ENCODE results near the gene DNASE2.

The DNASE2 gene

DNA sequence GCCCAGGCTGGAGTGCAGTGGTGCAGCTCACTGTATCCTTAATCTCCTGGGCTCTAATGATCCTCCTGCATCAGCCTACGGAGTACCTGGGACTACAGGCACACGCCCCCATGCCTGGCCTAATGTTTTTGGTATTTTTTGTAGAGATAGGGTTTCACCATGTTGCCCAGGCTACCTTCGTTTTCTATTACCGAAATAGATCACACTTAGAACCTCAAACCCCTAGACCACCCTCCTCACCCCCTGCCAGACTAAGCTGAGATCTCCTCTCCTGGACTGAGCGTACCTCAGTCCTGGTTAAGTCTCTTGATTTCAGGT, 5.4 kb upstream of the DNASE2 start:
- DNase-seq: no peak

DNA sequence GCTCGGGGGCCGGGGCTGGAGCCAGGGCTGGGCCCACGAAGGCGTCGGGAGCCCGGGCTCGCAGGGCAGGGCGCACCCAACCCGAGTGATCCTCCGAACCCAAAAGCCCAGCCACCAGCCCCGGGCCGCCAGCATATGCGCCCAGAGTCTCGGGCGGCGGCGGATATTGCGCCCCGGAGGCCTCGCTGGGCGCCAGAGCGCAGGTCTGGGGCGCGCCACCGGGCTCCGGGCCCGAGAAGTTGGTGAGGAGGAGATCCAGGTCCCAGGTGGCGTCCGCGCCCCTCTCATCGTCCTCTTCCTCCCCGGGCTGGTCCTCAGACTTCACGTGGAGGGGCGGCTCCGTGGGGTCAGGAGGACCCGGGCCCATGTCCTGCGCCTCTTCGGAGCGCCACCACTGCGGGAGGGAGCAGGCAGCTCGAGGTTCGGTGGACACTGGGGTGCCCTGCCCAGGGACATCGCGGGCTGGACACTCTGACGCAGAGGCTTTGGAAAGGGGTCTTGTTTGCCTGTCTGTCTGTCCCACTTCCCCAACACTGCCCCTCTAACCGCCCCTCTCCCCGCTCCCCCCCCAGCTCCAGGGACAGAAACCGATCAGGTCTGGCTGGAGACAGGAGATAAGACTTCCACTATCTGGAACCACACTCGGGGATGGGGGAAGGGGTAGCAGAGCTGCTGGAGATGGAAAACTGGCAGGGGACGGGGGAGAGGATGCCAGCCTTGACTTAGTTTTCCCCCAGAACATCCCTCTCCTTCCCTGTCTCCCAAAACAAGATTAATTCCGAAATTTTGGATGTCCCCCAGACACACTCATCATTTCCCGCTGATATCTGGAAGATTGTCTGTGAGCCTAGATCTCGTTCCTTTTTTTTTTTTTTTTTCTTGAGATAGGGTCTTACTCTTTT, 4.8 kb upstream of the DNASE2 start:
- DNase-seq: no peak

DNA sequence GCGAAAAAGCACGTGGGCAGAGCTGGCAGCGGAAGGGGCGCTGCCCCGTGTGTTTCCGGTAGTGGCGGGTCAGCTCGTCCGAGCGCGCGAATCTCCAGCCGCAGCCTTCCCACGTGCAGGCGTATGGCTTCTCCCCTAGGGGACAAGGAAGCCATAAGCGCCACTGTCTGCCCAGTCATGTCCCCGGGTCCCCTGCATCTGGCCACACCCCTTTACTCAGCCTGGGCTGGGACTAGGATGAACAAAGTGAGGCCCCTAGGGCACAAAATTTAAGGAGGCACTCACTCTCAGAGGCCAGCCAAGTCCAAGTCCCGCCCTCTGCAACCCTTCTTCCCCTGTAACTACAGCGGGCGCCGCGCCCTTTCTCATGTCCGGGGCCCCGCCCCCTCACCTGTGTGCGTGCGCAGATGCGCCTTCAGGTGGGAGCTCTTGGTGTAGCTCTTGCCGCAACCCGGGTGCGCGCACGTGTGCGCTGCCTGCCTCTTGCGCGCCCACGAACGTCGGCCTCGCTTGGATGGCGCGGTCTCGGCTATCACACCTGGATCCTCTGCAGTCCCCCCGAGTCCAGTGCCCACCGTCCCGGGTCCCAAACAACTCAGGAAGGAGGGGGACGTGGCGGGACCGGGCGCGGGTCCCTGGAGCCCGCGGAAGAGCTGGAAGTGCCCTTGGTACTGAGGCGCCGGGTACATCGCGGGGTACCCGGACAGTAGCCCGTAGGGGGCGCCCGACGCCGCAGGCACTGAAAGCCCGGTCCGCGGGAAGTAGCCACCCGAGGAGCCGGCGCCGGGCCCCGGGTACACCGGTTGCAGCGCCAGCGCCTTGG, 3.9 kb upstream of the DNASE2 start:
- no peak for DNase-seq

DNA sequence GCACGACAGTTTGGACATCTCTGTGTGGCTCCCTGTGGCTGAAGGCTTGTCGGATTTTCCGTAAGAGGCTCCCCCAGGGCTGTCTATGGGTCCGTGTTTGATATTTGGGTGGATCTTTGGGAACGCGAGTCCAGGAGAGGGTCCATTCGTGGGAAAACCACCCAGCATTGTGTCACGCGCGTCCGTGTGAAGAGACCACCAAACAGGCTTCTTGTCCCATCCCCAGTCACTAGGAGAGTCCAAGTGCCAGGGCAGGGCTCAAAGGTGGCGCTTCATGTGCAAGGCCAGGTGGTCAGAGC, 3.3 kb upstream of the DNASE2 start:
- no peak for DNase-seq

DNA sequence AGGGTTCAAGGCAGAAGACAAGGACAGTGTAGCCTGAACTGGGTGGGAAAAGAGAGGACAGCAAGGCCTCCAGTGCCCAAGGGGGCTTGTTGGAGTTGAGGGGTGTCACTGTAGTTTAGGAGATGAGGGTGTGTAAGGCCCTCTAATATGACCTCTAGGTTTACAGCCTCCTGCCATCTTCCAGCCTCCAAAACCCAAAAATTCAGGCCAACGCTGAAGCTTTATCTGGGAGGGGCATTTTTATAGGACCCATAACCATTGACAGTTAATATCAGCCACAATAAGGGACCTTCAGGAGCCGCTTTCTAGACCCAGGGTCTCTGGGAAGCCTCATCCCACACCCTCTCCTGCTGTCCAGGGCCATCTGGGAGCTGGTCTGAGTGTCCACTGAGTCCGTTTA, 3.0 kb upstream of the DNASE2 start:
- no peak for DNase-seq

DNA sequence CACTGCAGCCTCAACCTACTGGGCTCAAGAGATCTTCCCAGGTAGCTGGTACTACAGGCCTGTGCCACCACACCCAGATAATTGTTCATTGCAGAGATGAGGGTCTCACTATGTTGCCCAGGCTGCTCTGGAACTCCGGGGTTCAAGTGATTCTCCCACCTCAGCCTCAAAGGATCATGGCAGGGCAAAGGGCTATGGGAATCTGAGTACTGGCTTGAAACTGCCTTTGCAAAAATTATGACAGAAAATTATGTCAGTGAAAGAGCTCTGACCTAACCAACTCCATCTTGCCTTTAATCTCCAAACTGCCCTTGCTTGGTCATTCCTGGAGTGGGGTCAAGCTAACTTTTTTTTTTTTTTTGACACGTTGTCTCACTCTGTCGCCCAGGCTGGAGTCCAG, 1.3 kb upstream of the DNASE2 start:
- no peak for DNase-seq

DNA sequence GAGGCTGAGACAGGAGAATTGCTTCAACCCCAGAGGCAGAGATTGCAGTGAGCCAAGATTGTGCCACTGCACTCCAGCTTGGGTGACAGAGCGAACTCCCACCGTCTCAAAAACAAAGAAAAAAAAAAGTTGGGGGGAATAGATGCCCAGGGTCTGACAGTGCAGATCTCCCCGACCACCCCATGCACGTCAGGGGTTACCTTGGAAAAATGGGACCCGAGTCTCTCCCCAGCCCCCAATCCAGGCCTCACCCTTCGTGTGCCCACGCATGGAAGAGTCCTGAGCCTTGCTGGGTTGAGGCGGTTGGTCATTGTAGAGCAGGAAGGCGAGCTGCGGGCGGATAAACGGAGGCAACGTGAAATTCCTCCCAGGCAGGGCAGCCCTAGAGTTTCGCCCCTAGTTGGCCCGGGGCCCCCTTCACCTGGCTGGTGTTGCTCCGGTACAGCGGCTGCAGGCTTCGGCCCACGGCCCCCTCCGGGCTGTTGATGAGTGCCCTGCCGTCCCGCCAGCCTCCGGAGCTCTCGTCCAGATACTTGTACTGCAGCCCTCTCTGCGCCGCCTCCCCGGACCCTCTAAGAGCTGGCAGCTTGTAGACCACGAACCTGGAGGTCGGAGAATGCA, 588 bp downstream of the DNASE2 start:
- DNase-seq: peak; percentile 64

DNA sequence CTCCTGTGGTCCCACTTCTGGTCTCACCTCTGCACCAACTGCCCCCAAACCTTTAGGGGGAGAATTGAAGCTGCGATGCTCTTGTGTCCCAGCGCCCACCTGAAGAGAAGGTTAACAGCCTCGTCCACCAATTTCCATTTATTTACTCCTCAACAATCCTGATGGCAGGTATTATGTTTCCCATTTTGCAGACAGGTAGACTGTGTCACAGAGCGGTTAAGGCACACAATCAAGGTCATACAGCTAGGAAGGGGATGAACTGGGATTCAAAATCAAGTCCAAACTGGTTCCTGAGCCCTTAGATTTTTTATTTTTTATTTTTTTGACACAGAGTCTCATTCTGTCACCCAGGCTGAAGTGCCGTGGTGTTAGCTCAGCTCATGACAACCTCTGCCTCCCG, 6.2 kb downstream of the DNASE2 start:
- DNase-seq: no peak

DNA sequence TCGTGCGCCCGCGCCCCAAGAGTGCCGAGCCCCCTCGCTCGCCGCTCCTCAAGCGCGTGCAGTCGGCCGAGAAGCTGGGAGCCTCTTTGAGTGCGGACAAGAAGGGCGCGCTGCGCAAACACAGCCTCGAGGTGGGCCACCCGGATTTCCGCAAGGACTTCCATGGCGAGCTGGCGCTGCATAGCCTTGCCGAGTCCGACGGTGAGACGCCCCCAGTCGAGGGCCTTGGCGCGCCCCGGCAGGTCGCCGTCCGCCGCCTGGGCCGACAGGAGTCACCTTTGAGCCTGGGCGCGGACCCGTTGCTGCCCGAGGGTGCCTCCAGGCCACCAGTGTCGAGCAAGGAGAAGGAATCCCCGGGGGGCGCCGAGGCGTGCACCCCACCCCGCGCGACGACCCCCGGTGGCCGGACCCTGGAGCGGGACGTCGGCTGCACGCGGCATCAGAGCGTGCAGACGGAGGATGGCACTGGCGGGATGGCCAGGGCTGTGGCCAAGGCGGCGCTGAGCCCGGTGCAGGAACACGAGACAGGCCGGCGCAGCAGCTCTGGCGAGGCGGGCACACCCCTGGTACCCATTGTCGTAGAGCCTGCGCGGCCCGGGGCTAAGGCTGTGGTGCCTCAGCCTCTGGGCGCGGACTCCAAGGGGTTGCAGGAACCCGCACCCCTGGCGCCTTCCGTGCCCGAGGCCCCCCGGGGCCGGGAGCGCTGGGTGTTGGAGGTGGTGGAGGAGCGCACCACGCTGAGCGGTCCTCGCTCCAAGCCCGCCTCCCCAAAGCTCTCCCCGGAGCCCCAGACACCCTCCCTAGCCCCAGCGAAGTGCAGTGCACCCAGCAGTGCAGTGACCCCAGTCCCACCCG, 7.1 kb downstream of the DNASE2 start:
- no peak for DNase-seq

DNA sequence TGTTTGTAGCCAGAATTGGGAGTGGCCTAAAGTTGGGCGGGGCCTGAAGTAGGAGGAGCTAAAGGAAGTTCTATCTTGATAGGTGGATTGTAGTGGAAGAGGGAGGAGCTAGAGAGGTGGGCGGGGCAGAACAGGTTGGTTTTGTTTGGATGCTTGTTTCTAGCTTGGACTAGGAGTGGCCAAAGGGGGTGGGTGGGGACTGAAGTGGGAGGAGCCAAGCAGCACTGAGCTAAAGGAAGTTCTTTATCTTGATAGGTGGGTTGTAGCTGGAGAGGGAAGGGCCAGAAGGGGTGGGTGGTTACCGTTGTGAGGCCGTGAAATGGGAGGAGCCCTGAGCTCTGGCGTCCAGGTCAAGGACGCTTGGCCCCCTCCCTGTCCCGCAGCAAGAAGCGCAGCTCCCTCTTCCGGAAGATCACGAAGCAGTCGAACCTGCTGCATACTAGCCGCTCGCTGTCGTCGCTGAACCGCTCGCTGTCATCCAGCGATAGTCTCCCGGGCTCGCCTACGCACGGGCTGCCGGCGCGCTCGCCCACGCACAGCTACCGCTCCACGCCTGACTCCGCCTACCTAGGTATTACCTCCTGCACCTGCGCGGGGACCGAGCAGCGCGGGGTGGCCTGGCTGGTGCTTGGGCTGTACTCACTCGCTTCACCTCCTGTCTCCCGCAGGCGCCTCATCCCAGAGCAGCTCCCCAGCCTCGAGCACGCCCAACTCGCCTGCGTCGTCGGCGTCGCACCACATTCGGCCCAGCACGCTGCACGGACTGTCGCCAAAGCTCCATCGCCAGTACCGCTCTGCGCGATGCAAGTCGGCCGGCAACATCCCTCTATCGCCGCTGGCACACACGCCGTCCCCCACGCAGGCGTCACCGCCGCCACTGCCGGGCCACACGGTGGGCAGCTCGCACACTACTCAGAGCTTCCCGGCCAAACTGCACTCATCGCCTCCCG, 8.0 kb downstream of the DNASE2 start:
- no peak for DNase-seq

DNA sequence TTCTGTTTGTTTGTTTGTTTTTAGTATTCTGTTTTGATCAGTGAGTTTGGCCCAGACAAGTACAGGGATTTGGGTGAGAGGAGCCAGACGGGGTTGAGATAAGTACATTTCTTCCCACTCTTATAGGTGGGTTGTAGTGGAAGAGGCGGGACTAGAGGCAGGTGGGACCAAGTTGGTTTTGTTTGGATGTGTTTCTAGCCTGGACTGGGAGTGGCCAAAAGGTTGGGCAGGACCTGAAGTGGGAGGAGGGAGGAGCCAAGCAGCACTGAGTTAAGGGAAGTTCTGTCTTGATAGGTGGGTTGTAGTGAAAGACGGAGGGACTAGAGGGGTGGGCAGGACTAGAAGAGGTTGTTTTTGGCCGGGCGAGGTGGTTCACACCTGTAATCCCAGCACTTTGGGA, 9.0 kb downstream of the DNASE2 start:
- no peak for DNase-seq

DNA sequence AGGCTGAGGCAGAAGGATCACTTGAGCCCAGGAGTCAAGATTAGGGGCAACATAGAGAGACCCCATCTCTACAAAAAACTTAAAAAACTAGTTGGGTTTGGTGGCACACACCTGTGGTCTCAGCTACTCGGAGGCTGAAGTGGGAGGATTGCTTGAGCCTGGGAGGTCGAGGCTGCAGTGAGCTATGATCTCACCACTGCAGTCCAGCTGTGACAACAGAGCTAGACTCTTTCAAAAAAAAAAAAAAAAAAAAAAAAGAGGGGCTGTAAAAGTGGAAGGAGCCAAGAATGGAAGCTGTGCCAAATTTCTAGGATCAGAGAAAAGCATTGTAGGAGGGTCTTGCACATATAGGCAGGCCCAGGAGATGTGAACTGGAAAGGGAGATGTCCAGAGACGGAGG, 9.6 kb downstream of the DNASE2 start:
- no peak for DNase-seq

DNA sequence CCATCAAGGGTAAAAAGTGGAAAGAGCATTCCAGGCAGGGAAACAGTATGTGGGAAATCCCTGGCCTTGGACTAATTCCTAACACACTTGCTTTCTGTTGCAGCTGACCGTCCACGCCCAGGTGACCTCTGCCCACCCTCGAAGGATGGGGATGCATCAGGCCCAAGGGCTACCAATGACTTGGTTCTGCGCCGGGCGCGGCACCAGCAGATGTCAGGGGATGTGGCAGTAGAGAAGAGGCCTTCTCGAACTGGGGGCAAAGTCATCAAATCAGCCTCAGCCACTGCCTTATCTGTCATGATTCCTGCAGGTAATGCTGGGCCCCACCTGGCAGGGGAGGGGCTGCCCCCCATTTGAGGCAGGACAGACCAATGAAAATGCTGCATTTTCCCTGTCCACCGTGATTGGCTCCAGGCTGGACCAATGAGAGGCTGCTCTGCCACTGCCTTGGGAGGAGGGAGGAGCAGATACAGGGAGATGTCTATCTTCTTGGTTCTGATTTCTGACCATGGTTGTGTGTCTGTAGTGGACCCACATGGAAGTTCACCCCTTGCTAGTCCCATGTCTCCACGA, 12.6 kb downstream of the DNASE2 start:
- no peak for DNase-seq

DNA sequence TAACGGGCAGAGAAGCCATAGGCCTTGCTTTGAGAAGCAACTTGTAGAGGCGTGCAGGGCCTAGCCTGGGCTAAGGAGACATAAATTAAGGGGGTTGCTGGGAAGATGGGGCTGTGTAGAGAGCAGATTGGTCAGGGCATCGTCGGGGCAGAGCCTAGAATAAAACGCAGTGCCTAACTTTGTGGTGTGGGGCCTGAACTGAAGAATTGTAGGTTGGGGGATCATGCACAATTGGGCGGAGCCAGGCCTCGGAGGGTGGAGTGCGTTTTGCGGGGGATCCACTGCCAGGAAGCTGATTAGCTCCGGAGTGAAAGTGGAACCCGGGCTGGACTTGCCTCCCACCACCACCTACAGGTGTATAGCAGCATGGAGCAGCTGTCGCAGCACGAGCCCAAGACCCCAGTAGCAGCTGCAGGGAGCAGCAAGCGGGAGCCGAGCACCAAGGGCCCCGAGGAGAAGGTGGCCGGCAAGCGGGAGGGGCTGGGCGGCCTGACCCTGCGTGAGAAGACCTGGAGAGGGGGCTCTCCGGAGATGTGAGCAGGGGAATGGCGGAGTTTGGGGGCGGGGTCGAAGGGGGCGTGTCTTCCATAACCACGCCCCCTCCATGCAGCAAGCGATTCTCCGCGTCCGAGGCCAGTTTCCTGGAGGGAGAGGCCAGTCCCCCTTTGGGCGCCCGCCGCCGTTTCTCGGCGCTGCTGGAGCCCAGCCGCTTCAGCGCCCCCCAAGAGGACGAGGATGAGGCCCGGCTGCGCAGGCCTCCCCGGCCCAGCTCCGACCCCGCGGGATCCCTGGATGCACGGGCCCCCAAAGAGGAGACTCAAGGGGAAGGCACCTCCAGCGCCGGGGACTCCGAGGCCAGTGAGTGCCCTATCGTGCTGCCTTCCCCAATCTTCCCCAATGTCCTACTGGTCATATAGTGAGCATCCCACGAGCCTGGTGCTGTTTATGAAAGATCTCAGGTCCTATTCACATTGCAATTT, 13.8 kb downstream of the DNASE2 start:
- DNase-seq: no peak

DNA sequence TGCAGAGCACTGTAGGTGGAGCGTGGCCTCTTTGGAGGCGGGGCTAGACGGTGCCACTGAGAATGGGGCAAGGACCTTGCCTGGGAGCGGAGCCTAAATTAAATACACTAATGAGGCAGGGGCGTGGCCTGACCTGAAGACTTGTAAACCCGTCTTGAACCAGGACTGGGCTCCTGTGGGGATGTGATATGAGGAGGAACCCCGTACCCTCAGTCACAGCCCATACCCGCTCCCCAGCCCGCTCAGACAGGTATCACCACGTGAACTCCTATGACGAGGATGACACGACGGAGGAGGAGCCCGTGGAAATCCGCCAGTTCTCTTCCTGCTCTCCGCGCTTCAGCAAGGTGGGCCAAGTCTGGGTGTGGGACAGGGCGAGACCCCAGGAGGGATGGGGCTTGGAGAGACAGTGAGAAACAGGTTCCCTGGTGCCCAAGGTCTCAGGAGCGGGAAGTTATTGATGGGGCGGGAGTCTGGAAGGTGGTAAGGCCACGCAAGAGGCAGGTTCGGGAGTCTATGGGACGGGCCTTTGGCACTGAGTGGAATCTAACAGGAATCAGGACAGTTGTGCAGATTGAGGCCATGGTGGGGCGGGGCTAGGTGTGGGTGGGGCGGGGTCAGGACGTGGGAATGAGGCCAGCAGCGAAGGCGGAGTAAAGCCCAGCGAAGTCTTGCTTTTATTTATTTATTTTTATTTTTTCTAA, 14.7 kb downstream of the DNASE2 start:
- no peak for DNase-seq

DNA sequence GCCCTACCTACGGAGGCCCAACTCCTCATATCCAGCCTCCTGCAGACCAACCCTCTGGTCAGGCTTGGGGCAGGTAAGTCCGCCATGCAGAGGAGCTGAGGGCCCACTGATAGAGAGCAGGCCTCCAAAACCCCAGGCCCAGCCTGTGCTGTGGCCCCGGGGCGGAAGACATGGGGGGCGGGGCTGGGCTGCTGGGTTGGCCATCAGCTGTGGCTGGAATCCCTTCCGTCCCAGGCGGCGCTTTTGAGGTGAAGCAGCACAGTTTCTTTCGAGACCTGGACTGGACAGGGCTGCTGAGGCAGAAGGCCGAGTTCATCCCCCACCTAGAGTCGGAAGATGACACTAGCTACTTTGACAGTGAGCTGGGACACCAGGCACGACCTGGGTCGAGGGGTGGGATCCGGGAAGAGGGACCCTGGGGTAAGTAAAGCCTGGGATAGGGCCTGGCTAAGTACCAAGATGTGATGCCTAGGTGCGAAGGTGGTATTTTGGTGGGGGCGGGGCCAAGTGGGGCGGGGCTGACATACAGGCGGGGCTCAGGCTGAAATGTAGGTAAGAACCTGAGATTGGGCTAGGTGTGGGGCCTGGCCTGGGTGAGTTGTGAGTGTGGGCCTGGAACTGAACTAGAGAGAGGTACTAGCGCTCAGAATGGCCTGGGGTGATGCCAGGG, 15.4 kb downstream of the DNASE2 start:
- no peak for DNase-seq

DNA sequence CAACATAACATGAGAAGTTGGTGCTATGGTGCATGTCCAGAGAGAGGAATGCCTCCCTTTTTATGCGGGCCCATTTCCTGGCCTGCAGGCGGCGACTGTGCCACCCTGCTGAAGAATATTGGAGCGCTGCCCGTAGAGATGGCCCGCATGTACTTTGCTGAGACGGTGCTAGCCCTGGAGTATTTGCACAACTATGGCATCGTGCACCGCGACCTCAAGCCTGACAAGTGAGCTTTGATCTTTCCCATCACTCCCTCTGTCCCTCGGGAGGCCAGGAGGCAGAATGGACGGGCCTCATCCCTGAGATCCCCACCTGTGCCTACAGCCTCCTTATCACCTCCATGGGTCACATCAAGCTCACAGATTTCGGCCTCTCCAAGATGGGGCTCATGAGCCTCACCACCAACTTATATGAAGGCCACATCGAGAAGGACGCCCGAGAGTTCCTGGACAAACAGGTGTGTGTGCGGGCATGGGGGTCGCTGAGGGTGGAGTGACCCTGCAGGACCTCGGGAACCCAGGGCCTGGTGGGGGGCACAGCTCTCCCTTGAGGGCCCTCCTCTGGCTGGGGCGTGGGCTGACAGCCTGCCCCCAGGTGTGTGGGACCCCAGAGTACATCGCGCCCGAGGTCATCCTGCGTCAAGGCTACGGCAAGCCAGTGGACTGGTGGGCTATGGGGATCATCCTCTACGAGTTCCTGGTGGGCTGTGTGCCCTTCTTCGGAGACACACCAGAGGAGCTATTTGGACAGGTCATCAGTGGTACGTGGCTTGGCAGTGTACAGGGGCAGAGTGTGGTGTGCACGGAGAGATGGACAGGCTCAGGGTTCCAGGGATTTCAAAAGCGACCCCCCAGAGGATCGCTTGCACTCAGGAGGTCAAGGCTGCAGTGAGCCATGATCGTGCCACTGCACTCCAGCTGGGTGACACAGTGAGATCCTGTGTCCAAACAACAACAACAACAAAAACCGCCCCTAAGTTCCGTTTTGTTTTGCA, 16.2 kb downstream of the DNASE2 start:
- DNase-seq: no peak

DNA sequence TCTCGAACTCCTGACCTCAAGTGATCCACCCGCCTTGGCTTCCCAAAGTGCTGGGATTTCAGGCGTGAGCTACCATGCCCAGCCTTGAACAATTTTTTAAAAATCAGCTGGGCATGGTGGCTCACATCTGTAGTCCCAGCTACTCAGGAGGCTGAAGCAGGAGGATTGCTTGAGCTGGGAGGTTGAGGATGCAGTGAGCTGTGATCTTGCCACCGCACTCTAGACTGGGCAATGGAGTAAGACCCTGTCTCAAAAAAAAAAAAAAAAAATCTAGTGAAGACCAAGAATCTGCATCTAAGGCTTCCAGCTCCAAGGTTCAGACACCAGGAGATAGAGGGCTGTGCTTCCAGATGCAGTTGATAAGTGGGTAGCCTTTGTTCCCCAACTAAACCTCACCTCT, 17.1 kb downstream of the DNASE2 start:
- no peak for DNase-seq
